ENCODE measurements around the gene PTPN5. TPM values are rescaled to one million over a fixed set of nuclear protein-coding genes. Genes with fewer than 3 reads are reported as not detected.

The PTPN5 gene
- total RNA-seq, 1 experiment from 2014 or later: 1.4 TPM

GRCh38 chr11:18768472-18768901 is 23.1 kb downstream of the PTPN5 start:
- H4K20me1 ChIP-seq (ENCODE audit: control insufficient read depth, insufficient read depth, insufficient read length): no peaks in the 10 kb centered on the region
- H3K9ac ChIP-seq (ENCODE audit: extremely low read depth, insufficient read length, low read length): no peak overlapping the region
- no peak overlapping the region for H2BK20ac ChIP-seq (ENCODE audit: low read depth, low read length, poor library complexity, severe bottlenecking)
- H3T11ph ChIP-seq (ENCODE audit: low read length): no peak overlapping the region
- no peak overlapping the region; a peak in 1 of 7 replicates for H3K27ac Mint-ChIP-seq
- no peak for TF ChIP-seq CTCF (conservative IDR thresholded peaks at IDR 0.05)
- no peak overlapping the region for H3K27ac ChIP-seq (ENCODE audit: insufficient read length, low read depth, low read length)
- no peak overlapping the region for H4K91ac ChIP-seq (ENCODE audit: insufficient read length, low read depth, low read length)
- no peaks in the 10 kb centered on the region for H3K79me2 ChIP-seq (ENCODE audit: insufficient read depth, low read length)
- H3K4ac ChIP-seq (ENCODE audit: low read depth, low read length): no peak overlapping the region
- no CpG with 5 or more reads among the region's 4 CpGs for WGBS (ENCODE audit: extremely low coverage, insufficient read length, low lambda C conversion rate)
- H3K27me3 Mint-ChIP-seq (ENCODE audit: low read depth): peaks cover 12% of the 10 kb centered on the region
- no peak overlapping the region for H4K8ac ChIP-seq (replicated peaks; ENCODE audit: insufficient read length, low read depth, low read length)
- H2AFZ ChIP-seq (ENCODE audit: low read length): no peak overlapping the region
- H3K4me1 Mint-ChIP-seq: peaks cover 22 to 24% of the 10 kb centered on the region in 2 experiments
- H2BK5ac ChIP-seq (ENCODE audit: insufficient read length, low read length): no peak overlapping the region
- H3K4me1 ChIP-seq (ENCODE audit: insufficient read depth, low read length): 0 out of 2 replicates have a peak, but pooled peaks cover 2% of the 10 kb centered on the region
- H2BK12ac ChIP-seq (ENCODE audit: insufficient read length, low read depth, low read length): no peak overlapping the region
- H3K18ac ChIP-seq (ENCODE audit: insufficient read length, low read depth, low read length): no peak overlapping the region
- H3K36me3 Mint-ChIP-seq (ENCODE audit: insufficient read depth in 1 of 3, low read depth in 3 of 3): no peaks in the 10 kb centered on the region
- H3K4me2 ChIP-seq (ENCODE audit: insufficient read depth, insufficient read length, low read length): no peak overlapping the region
- H3K56ac ChIP-seq (ENCODE audit: insufficient read length, low read depth, low read length): no peak overlapping the region
- DNase-seq: no peak
- H3K9me3 ChIP-seq (ENCODE audit: control insufficient read depth, low read depth, low read length): no peaks in the 10 kb centered on the region
- H3K14ac ChIP-seq (ENCODE audit: insufficient read depth, low read length): no peak overlapping the region
- H3K9me3 Mint-ChIP-seq: no peaks in the 10 kb centered on the region
- no peak overlapping the region for H3K23ac ChIP-seq (ENCODE audit: insufficient read length, low read depth, low read length)
- H3K23me2 ChIP-seq (ENCODE audit: insufficient read length, low read depth, low read length, poor library complexity, severe bottlenecking): no peaks in the 10 kb centered on the region
- no peaks in the 10 kb centered on the region for H3K79me1 ChIP-seq (ENCODE audit: insufficient read depth, low read depth, low read length, poor library complexity, severe bottlenecking)
- H2BK120ac ChIP-seq (ENCODE audit: low read depth, low read length, poor library complexity, severe bottlenecking): no peak overlapping the region
- no peak overlapping the region for H2AK5ac ChIP-seq (ENCODE audit: insufficient read length, low read length)
- no peak overlapping the region for H4K5ac ChIP-seq (ENCODE audit: insufficient read length, low read depth, low read length)
- H2BK15ac ChIP-seq (ENCODE audit: low read depth, low read length): no peak overlapping the region
- H3K27me3 ChIP-seq (ENCODE audit: insufficient read depth, low read length): no peaks in the 10 kb centered on the region
- H3K4me3 Mint-ChIP-seq: no peak overlapping the region

Measured in H9 (cell line).